Measurements from ENCODE around the gene ATG4D.

- TF ChIP-seq GATA2 (IDR thresholded peaks at IDR 0.05; ENCODE audit: low read depth, low read length) (no peak), GATA3 (IDR thresholded peaks at IDR 0.05; ENCODE audit: low read depth, low read length) (no peak)
Observed at GRCh38 chr19:10568062-10568825, 24.5 kb downstream of the ATG4D start.

All from SH-SY5Y (cell line).